Measurements from ENCODE around the gene NBPF3.
"Not testable (repeated sequence)": the region's sequence is repeated elsewhere in the genome, so short reads cannot be mapped to it uniquely, and the experiment has no call there.

The NBPF3 gene

DNA sequence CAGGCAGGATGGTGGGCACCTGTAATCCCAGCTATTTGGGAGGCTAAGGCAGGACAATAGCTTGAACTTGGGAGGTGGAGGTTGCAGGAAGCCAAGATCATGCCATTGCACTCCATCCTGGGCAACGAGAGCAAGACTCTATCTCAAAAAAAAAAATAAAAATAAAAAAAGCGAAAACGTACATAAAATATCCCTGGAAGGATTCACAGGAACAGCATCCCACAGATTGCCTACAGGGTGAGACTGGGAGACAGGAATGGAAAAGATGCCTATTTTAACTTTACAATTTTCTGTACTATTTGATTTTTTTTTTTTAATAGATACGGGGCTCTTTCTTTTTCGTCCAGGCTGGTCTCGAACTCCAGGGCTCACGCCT is 604 bp upstream of the NBPF3 start:
- DNase-seq = no peak

DNA sequence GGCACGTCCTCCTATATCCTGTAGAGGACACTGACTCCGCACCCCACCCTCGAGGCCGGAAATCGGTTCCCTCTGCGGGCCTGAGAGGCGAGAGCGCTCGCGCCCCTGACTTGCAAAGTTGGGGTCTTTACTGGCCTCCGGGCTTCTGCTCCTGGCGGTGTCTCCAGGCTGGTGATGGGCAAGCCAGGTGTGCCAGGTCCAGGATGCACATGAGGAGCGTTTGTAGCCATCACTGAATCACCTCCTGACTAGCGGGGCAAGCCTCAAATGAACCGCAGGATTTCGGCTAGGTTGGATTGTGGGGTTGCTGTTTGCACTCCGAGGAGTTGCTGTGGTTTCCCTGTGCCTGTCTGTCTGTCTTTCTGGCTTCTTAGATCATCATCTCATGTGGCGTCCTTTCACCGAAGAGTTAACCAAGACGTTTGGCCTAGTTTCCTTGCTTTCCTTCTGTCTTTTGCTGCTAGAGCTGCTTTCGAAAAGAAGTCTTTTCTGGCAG is 741 bp downstream of the NBPF3 start:
- not testable (repeated sequence) for DNase-seq

- DNase-seq = not testable (repeated sequence)
These were observed 6.7 kb downstream of the NBPF3 start for GRCh38 chr1:21446647-21447046.

DNA sequence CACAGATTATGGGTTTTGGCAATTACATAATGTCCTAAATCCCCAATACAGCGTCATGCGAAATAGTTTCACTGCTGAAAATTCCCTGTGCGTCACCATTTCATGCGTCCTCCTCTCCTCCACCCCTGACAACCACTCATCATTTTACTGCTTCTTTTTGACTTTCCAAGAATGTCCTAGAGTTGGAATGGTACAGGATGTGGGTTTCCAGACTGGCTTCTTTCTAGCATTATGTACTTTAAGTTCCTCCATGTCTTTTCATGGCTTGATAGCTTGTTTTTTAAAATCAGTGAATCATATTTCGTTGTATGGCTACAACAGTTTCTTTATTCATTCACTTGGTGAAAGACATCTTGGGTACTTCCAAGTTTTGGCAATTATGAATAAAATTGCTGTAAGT is 7.4 kb downstream of the NBPF3 start:
- no peak for DNase-seq

GRCh38 chr1:21449906-21450305 is 10.0 kb downstream of the NBPF3 start:
- peak; percentile 79 for DNase-seq

DNA sequence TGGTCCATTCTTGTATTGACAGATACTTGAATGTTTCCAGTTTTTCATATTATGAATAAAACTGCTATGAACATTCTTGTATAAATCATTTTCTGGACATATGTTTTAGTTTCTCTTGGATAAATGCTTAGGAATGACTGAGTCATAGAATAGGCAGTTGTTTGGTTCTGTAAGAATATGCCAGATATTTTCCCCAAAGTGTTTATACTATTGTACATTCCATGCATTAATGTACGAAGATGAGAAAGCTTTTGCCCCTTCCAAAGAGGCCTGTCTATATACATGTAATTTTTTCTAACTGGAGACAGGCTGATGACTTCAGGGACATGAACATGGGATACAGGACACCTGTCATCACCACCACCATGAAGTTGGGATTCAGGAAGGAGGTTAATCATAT is 11.3 kb downstream of the NBPF3 start:
- DNase-seq = no peak

DNA sequence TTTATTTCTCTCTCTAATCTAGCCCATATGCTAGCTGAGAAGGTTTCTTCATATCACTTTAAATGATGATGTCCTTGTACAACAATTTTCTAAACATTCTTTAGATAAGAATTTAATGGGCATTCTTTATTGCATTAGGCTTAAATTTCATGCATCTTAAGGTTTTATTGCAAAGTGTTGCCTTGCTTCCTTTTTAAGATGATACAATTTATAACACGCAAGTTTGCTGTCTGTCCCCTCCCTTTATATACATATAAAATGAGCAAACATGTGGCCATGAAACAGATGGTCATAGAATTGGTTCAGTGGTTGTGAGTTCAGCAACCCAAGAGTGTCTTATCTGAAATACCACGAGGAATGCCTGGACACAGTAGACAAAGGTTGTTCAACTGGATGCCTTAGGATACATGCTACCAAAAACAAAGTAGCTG is 12.1 kb downstream of the NBPF3 start:
- peak; percentile 69 for DNase-seq

DNA sequence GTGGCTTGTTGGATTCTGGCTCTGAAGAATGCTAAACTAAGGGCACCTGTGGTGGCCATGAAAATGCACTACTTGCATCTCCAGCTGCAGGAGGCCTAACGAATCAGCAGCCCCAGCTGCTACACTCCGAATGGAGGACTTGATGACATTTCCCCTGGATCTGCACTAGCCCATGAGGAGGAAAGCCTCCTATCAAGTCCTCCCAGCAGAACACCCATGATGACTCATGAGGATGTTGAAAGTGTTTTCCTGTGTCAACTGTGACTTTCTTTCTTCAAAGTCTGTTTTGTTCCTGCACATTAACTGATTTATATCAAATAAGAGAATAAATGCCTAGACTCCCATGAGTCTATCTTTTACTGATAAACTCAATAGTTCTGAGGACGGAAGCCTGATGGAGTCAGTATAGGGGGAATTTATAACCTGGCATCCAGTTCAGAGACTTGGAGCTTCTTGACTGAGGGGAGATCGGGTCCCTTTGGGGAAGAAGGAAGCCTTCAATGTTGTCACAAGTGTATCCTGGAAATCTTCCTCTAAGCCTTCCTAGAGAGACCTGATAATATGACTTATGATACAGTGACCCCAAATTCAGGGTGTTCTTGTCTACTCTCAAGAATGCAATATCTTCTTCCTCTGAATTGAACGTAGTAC is 14.2 kb downstream of the NBPF3 start:
- peak; percentile 77 for DNase-seq

GRCh38 chr1:21454904-21455303 is 15.0 kb downstream of the NBPF3 start:
- not testable (repeated sequence) for DNase-seq

GRCh38 chr1:21457654-21458053 is 17.7 kb downstream of the NBPF3 start:
- DNase-seq = no peak

- DNase-seq = not testable (repeated sequence)
These were observed 25.2 kb downstream of the NBPF3 start for GRCh38 chr1:21465127-21465526.

- not testable (repeated sequence) for DNase-seq
These were observed 28.0 kb downstream of the NBPF3 start for GRCh38 chr1:21467946-21468345.

DNA sequence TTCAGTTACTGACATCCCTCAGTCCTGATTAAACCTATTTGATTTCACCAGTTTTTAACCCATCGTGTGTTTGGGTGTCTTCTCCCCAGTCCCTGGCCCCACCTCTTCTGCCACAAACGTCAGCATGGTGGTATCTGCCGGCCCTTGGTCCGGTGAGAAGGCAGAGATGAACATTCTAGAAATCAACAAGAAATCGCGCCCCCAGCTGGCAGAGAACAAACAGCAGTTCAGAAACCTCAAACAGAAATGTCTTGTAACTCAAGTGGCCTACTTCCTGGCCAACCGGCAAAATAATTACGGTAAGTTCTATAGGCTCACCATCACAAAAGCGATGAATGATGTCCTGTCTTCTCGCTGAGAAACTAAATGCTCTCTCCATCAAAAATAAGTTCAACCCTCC is 28.7 kb downstream of the NBPF3 start:
- peak; percentile 69 for DNase-seq

DNA sequence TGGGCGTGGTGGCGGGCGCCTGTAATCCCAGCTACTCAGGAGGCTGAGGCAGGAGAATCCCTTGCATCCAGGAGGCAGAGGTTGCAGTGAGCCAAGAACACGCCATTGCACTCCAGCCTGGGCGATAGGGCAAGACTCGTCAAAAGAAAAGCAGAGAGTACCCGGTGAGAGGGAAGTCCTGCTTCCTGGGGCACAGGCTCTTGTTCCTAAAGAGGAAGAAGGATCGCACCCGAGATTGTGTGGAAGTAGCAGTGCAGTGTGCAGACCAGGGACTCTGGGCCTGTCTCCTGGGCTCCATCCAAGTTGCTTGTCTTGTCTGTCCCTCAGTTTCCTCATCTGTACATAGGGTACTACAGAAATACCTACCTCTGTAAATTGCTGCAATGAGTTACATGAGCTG is 29.6 kb downstream of the NBPF3 start:
- no peak for DNase-seq

- DNase-seq = no peak
These were observed 32.9 kb downstream of the NBPF3 start for GRCh38 chr1:21472861-21473260.

- no peak for DNase-seq
These were observed 38.4 kb downstream of the NBPF3 start for GRCh38 chr1:21478356-21478755.

DNA sequence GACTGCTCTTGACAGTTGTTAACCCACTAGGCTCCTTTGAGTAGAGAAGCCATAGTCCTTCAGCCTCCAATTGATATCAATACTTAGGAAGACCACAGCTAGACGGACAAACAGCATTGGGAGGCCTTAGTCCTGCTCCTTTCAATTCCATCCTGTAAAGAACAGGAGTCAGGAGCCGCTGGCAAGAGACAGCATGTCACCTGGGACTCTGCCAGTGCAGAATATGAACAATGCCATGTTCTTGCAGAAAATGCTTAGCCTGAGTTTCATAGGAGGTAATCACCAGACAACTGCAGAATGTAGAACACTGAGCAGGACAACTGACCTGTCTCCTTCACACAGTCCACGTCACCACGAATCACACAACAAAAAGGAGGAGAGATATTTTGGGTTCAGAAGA is 43.9 kb downstream of the NBPF3 start:
- not testable (repeated sequence) for DNase-seq

DNA sequence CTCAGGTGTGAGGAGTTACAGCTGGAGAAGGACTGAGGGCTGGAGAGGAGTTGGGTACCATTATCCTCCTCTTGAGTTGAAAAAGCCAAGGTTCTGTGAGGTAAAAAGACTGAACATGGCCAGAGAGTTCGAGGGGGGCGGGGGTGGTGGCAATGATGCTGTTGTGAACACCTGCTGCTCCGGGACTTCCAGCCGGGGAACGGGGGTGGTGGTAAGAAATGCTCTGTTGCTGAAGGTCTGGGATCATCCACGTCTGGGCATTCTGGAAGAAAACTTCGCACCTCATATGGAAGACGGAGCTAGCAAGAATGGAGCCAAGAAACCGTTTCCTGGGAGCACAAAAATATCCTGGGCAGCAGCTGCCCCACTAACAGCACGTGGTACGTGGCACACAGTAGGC is 49.2 kb downstream of the NBPF3 start:
- DNase-seq = no peak

DNA sequence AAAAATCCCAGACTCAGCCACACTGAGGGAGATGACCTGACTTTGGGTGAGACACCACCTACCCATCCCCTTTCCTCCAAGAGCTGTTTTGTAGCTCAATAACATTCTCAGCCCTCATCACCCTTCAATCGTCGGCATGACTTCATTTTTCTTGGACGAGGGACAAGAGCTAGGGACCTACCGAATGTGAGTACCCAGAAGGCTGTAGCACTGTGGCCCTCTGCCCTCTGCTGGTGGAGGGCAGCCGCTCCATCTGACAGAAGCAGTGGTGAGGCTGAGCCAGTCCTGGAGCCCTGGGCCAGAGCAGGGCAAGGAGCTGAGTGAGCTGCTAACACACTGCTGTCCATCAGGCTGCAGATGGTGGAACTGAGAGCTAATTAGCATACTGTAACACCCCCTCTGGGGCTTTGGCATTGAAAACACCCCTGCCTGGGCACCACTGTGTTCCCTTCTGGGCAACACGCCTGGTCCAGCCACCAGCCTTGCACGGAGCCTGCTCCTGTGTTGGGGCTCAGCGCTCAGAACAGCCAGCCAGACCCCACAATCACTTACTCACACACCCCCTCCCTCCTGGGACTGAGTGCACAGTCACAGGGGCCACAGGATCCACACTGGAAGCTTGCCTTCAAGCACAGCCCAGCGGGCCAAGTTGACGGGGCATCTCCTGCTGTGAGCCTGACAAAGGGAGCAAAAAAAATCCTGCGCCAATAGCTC is 51.0 kb downstream of the NBPF3 start:
- peak; percentile 40 for DNase-seq

DNA sequence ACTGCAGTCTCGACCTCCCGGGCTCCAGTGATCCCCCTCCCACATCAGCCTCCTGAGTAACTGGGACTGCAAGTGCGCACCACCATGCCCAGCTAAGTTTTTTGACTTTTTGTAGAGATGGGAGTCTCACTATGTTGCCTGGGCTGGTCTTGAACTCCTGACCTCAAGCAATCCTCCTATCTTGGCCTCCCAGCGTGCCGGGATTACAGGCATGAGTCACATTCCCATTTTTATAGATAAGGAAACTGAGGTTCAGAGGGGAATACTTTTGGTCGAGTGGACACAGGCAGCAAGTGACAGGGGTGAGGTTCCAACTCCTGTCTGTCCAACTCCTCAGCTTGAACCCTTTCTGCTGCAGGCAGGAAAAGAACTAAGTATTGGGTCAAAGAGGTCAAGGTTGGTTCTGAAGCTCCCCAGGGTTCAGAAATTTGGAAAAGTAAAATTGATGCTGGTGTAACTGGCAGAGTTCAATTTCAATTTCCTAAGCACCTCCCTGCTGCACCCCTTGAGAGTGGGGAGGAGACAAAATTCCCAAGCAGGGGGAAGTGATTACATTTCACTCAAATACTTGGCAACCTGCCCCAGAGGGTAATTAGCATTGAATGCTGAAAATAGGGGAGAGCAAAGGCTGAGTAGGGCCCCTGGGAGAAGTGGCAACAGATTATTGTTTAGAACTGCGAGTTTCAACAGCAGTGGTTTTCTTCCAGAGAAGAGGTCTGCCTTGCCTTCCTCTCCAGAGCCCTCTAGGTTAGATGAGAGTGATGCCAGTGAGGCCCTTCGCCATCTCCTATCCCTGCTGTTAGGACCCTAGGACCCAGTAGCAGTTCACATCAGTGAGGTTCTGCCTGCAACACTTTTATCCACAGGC is 51.8 kb downstream of the NBPF3 start:
- no peak for DNase-seq

- no peak for DNase-seq
These were observed 52.4 kb downstream of the NBPF3 start for GRCh38 chr1:21492356-21492625.

DNA sequence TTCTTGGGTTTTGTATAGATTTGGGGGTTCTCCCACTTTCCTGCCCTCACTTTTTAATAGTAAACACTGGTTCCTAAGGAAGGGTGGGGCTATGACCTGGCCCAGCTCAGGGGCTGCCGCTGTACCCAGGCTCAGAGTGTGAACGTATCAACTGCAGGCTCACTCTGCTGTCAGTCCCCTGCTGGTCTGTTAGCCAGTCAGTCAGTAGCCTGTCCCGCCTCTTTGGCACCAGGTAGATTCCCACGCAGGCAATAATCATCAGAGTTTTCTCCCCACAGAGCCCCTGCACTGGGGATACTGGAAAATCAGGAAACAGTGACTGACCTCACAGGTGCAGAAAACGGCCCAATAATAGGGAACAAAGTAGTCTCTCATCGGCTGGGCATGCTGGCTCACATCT is 54.3 kb downstream of the NBPF3 start:
- DNase-seq = no peak

- DNase-seq = no peak
These were observed 55.4 kb downstream of the NBPF3 start for GRCh38 chr1:21495225-21495820.

Measured in OCI-M1 (cell line).